Measurements from ENCODE around the gene GTSF1L. TPM values are rescaled to one million over a fixed set of nuclear protein-coding genes. Genes with fewer than 3 reads are reported as not detected.

The GTSF1L gene
- total RNA-seq, 1 experiment from 2014 or later: not detected

DNA sequence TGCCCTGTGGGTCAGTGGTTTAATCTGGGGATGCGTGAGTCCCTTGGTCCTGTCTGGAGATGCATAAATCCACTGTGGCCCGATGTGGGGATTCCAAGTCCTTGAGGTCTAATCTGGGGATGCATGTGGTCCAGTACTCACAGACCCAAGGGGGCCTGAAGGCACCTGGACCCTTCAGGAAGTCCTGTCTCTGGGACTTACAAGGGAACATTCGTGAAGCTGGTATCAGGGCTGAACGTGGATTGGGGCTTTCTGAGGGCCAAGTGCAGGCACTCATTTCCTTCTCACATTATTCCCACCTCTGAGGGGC lies 25.2 kb upstream of the GTSF1L start (continued):
- TF ChIP-seq, protein P1, sequence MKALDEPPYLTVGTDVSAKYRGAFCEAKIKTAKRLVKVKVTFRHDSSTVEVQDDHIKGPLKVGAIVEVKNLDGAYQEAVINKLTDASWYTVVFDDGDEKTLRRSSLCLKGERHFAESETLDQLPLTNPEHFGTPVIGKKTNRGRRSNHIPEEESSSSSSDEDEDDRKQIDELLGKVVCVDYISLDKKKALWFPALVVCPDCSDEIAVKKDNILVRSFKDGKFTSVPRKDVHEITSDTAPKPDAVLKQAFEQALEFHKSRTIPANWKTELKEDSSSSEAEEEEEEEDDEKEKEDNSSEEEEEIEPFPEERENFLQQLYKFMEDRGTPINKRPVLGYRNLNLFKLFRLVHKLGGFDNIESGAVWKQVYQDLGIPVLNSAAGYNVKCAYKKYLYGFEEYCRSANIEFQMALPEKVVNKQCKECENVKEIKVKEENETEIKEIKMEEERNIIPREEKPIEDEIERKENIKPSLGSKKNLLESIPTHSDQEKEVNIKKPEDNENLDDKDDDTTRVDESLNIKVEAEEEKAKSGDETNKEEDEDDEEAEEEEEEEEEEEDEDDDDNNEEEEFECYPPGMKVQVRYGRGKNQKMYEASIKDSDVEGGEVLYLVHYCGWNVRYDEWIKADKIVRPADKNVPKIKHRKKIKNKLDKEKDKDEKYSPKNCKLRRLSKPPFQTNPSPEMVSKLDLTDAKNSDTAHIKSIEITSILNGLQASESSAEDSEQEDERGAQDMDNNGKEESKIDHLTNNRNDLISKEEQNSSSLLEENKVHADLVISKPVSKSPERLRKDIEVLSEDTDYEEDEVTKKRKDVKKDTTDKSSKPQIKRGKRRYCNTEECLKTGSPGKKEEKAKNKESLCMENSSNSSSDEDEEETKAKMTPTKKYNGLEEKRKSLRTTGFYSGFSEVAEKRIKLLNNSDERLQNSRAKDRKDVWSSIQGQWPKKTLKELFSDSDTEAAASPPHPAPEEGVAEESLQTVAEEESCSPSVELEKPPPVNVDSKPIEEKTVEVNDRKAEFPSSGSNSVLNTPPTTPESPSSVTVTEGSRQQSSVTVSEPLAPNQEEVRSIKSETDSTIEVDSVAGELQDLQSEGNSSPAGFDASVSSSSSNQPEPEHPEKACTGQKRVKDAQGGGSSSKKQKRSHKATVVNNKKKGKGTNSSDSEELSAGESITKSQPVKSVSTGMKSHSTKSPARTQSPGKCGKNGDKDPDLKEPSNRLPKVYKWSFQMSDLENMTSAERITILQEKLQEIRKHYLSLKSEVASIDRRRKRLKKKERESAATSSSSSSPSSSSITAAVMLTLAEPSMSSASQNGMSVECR (CRISPR knock-in tag; IDR thresholded peaks at IDR 0.05; ENCODE audit: borderline replicate concordance): no peak
- TF ChIP-seq ZNF232 (CRISPR knock-in tag; IDR thresholded peaks at IDR 0.05): no peak
- TF ChIP-seq HMGA2 (CRISPR knock-in tag; IDR thresholded peaks at IDR 0.05): no peak
- TF ChIP-seq FOXP1 (CRISPR knock-in tag; IDR thresholded peaks at IDR 0.05; ENCODE audit: borderline replicate concordance): no peak
- TF ChIP-seq ZBTB21 (CRISPR knock-in tag; IDR thresholded peaks at IDR 0.05; ENCODE audit: borderline replicate concordance): no peak

DNA sequence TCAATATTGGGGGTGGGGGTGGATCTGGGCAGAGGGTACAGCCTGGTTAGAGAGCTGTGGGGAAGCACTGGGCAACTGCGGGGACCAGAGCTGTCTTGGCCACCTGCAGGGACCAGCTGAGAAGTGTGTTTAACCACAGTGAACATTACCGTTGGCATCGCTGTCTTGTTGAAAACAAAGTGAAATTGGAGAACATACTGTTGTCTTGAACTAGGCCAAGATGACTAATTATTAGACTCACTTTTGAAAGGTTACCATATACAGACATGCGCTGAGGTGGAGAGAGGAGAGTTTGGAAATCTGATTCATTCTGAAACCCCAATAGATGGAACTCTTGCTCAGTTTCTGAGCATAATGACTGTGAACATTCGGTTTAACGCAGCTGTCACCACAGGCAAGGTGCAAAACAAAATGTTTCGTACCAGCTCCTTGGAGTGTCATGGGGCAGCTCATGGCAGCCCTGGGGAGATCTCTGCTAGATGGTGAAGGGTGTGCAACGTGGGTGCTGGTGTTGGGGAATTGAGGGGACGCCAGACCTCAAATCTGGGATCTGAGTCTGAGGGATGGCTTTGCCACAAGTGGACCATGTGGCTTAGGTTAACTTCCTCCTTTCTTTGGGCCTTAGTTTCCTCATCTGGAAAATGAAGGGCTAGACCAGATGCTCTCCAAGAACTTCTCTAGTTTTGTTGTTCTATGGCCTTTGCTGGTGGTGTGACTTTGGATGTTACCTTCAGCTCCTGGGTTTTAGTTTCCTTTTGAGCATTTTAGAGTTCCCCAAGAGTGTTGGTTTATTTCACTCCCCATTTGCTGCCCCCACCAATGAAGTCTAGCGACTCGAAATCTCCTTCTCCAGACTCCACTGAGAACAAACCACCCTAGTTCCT lies 24.6 kb upstream of the GTSF1L start:
- no peak for ATAC-seq

More for the DNA sequence above, 24.6 kb upstream of the GTSF1L start:
- H3K27ac Mint-ChIP-seq: no peak overlapping the region
- H3K4me1 Mint-ChIP-seq: peaks cover 2% of the 10 kb centered on the region
- H3K4me3 Mint-ChIP-seq: no peak overlapping the region
- H3K36me3 Mint-ChIP-seq: no peaks in the 10 kb centered on the region
- TF ChIP-seq ATF3 (CRISPR knock-in tag; conservative IDR thresholded peaks at IDR 0.05): no peak
- no peak for TF ChIP-seq AFF4 (CRISPR knock-in tag; IDR thresholded peaks at IDR 0.05; ENCODE audit: borderline replicate concordance)
- TF ChIP-seq ZNF671 (CRISPR knock-in tag; IDR thresholded peaks at IDR 0.05): no peak
- TF ChIP-seq RORB (CRISPR knock-in tag; IDR thresholded peaks at IDR 0.05): no peak
- no peak for TF ChIP-seq EMX1 (CRISPR knock-in tag; IDR thresholded peaks at IDR 0.05)
- TF ChIP-seq OVOL2 (CRISPR knock-in tag; IDR thresholded peaks at IDR 0.05; ENCODE audit: borderline replicate concordance): no peak
- TF ChIP-seq, protein P2, sequence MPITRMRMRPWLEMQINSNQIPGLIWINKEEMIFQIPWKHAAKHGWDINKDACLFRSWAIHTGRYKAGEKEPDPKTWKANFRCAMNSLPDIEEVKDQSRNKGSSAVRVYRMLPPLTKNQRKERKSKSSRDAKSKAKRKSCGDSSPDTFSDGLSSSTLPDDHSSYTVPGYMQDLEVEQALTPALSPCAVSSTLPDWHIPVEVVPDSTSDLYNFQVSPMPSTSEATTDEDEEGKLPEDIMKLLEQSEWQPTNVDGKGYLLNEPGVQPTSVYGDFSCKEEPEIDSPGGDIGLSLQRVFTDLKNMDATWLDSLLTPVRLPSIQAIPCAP (CRISPR knock-in tag; IDR thresholded peaks at IDR 0.05): no peak
- TF ChIP-seq ERG (CRISPR knock-in tag; IDR thresholded peaks at IDR 0.05): no peak
- no peak for TF ChIP-seq MLX (CRISPR knock-in tag; IDR thresholded peaks at IDR 0.05)
- TF ChIP-seq CDX4 (CRISPR knock-in tag; IDR thresholded peaks at IDR 0.05; ENCODE audit: borderline replicate concordance): no peak
- TF ChIP-seq ZNF512 (CRISPR knock-in tag; IDR thresholded peaks at IDR 0.05; ENCODE audit: borderline replicate concordance): no peak
- TF ChIP-seq TEAD4 (CRISPR knock-in tag; IDR thresholded peaks at IDR 0.05): no peak
- ChIA-PET POLR2A (interaction anchor here (0.6 kb wide), 1 partner anchor 227 kb away, joined by 3 read pairs; no protein-coding TSS in a partner anchor), CTCF (interaction anchor here (0.5 to 1.3 kb wide), 3 partner anchors 13 to 89 kb away, joined by 3 to 4 read pairs (median 3); no protein-coding TSS in a partner anchor)
- H3K9me3 Mint-ChIP-seq: peaks cover 4% of the 10 kb centered on the region; the same call in 1 of the 2 replicates
- DNase-seq (ENCODE audit: low spot score): no peak
- H3K27me3 Mint-ChIP-seq (ENCODE audit: low read depth): peaks cover 5% of the 10 kb centered on the region; the same call in 1 of the 2 replicates
